Heart right ventricle (tissue), 16 donors: ENCODE data around the gene TDRD3. TPM values are rescaled to one million over a fixed set of nuclear protein-coding genes. Genes with fewer than 3 reads are reported as not detected.

ENCODE experiments used
- ATAC-seq, 8 donors: fragments of 200-7000 bp; cut with Tn5 transposase; one replicate each; pipeline ENCODE4 v1.9.1; 2020; ENCODE audit warnings: mild to moderate bottlenecking in 8 of 8, moderate library complexity in 8 of 8, moderate number of reproducible peaks in 1 of 8
- DNase-seq, 2 donors: peaks; one replicate each; pipeline ENCODE4 v3.0.0-alpha.2; 2020
- H3K27ac ChIP-seq, 10 donors: fragments of 200-600 bp; sonication (generic) in 2 of 10; one replicate each; pipeline versions ENCODE4 v1.5.0 to v1.8.0; 2020 to 2022; ENCODE audit warnings: mild to moderate bottlenecking in 3 of 10
- H3K27me3 ChIP-seq, 7 donors: fragments of 200-600 bp; one replicate each; pipeline ENCODE4 v1.8.0; 2021 to 2022; ENCODE audit warnings: mild to moderate bottlenecking in 2 of 7
- H3K36me3 ChIP-seq, 9 donors: fragments of 200-600 bp; sonication (generic) in 1 of 9; one replicate each; pipeline versions ENCODE4 v1.5.0 to v1.8.0; 2020 to 2022; ENCODE audit warnings: mild to moderate bottlenecking in 2 of 9
- H3K4me1 ChIP-seq, 9 donors: fragments of 200-600 bp; sonication (generic) in 1 of 9; one replicate each; pipeline versions ENCODE4 v1.5.0 to v1.8.0; 2020 to 2022; ENCODE audit warnings: mild to moderate bottlenecking in 4 of 9
- H3K4me3 ChIP-seq, 10 donors: fragments of 200-600 bp; sonication (generic) in 2 of 10; one replicate each; pipeline versions ENCODE4 v1.5.0 to v1.8.0; 2020 to 2022; ENCODE audit warnings: mild to moderate bottlenecking in 7 of 10, moderate library complexity in 2 of 10
- H3K9me3 ChIP-seq, 11 donors: fragments of 200-600 bp in 10 of 11; sonication (generic) in 2 of 11; one replicate each; pipeline versions ENCODE4 v1.5.0 to v1.8.0; 2013 to 2022; ENCODE audit warnings: mild to moderate bottlenecking in 2 of 11, control low read depth in 1 of 11, moderate library complexity in 1 of 11
- WGBS, 2 donors: extraction: QIAGEN DNeasy Blood & Tissue Kit; methylation state at CpG; one replicate each; pipeline ENCODE4 v1.1.7; 2013; ENCODE audit warnings: inconsistent platforms in 1 of 2; 5-methylcytosine and 5-hydroxymethylcytosine counted together
- intact Hi-C, 10 donors: fragments of 100-400 bp; cut with DNase I; formaldehyde crosslinking; loops; one replicate each; pipeline versions ENCODE4 v1.11.1 to v1.14.2; 2022
- polyA plus RNA-seq, 2 donors: library from polyadenylated mRNA; stranded (reverse); fragments of 200-250 nt; gene quantifications; one replicate each; pipeline ENCODE4 v1.2.3, GENCODE V29; 2013
- total RNA-seq, 10 donors: library from RNA; stranded (reverse); fragmentation: NEBNext Ultra II Directional in 3 of 10; extraction: Animal tissue kit (Norgen Biotek cat#: 25700) in 3 of 10; gene quantifications; one replicate each; pipeline versions ENCODE4 v1.2.1 to v1.2.4, GENCODE V29; 2021 to 2023
- TF ChIP-seq, protein P1 (sequence below), 9 donors: fragments of 200-600 bp; sonication (generic) in 2 of 9; IDR thresholded peaks; one replicate each; pipeline versions ENCODE4 v1.5.0 to v1.8.0; 2021 to 2022; ENCODE audit warnings: antibody characterized with exemption in 9 of 9, mild to moderate bottlenecking in 5 of 9, moderate library complexity in 1 of 9
- donor health status: Arrhythmogenic right ventricular cardiomyopathy.
- donor health status: ischemic (EF 13 %, LVEDD 7.1; RV severe dilation, severe dysfunction).
- donor health status: healthy with polysubstance abuse.
- donor health status: DM: no; HTN: yes; CAD: no.
- donor health status: DM: no; HTN: no; CAD: no.
- donor health status: ischemic (EF 25% LVEDD 6.9; RV normal size, moderate dysfunction).
- donor health status: ischemic (EF 25% LVEDD 5.7; RV mildly dilated, moderate dysfunction).
- donor health status: healthy.
- donor health status: DM: yes; HTN: yes; CAD: no.
- donor health status: Ischemic cardiomyopathy.
- donor health status: ischemic (EF 35%, LVEDD 5.7; RV mildly dilated, moderate dysfunction).
- donor health status: nonischemic (EF 11% LVEDD 7.7; RV severe dilation, severe dysfunction).
- donor health status: DM: yes; HTN: yes; CAD: no.
- donor health status: PGD.
- donor health status: ischemic (EF 29% LVEDD 5.4; RV normal size, mild dysfunction).
- donor health status: nonischemic (EF 23%, LVEDD 6.1; RV moderate dilation, normal function).

TDRD3 gene
- total and polyA plus RNA-seq, 12 donors: 9.8 to 60.7 (median 47.2) TPM

DNA sequence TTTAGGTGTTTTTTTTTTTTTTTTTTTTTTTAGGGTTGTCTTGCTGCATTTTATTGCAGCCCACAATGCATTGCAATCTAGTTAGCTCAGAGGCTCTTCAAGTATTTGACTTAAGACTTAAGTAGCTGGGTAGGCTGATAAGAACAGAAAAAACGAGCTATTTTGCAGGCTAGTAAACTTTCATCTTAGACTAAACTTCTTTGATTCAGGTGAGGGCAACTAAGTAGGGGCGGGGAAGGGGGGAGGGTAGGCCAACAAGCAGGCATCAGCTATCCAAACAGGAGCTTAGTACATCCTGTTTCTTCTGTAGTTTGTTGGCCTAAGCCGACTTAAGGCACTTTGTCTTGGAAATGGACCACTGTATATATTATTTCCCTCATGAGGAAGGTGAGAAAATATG, 4.9 kb upstream of the TDRD3 start:
- TF ChIP-seq, protein P1, sequence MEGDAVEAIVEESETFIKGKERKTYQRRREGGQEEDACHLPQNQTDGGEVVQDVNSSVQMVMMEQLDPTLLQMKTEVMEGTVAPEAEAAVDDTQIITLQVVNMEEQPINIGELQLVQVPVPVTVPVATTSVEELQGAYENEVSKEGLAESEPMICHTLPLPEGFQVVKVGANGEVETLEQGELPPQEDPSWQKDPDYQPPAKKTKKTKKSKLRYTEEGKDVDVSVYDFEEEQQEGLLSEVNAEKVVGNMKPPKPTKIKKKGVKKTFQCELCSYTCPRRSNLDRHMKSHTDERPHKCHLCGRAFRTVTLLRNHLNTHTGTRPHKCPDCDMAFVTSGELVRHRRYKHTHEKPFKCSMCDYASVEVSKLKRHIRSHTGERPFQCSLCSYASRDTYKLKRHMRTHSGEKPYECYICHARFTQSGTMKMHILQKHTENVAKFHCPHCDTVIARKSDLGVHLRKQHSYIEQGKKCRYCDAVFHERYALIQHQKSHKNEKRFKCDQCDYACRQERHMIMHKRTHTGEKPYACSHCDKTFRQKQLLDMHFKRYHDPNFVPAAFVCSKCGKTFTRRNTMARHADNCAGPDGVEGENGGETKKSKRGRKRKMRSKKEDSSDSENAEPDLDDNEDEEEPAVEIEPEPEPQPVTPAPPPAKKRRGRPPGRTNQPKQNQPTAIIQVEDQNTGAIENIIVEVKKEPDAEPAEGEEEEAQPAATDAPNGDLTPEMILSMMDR (IDR thresholded peaks at IDR 0.05): no peak
- 54 to 65% methylated on average over 3 of the region's 3 CpGs for WGBS, 2 donors

DNA sequence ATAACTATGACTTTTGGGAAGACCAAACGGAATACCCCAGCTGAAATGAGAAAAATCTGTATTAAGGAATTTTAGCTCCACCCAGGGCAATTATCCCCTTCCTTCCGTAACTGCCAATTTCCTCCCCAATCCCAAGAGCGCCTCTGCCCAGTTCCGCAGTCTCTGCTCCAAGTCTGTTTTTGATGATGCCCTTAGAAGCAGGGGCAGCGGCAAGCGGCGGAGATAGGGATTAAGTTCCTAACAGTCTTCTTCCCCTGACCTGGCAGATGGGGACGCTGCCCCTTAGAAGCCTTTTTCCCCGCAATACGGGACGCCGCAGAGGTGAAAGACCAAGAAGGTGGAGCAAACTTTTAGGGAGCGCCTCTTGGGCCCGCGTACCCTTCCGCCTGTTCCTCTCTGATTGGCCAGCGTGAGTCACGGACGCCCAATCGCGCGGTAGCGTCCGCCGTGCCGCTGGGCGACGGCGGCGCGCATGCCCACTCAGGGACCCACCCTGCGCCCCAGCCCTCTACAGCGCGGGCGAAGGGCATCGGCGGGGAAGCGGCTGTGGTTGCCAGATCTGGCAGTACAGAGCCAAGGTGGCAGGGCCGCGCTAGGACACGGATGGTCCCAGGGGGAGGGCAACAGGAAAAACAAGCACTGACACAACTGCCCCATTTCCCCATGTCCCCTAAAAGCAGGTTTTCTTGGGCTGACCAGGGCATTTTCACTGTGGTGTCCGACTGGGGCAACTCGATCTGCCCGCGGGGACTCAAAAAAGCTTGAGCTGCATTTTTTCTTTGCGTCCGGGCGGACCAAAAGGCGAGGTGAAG, 843 bp upstream of the TDRD3 start:
- Histone ChIP-seq H3K4me3 (peak overlapping the region; percentile 42 to 78 (median 76)), H3K27ac (peak overlapping the region; percentile 88 to 99 (median 98)), H3K27me3 (no peaks in the 10 kb centered on the region), H3K9me3 (no peaks in the 10 kb centered on the region), H3K4me1 (peaks cover 2 to 33% (median 22%) of the 10 kb centered on the region in 9 donors), H3K36me3 (no peaks in the 10 kb centered on the region)
- TF ChIP-seq, protein P1 (IDR thresholded peaks at IDR 0.05): peak in 1 of 9 donors; percentile 5
- 0% methylated on average over 49 of the region's 49 CpGs for WGBS, 2 donors
- peak; percentile 94 to 99 (median 97) for ATAC-seq
- DNase-seq: peak; percentile 91 to 92
- intact Hi-C loops: loop anchor here in 5 of 10 donors (5.0 to 10.0 kb wide), 3 partner anchors 231 to 1051 kb away; partner anchors contain the start of gene DIAPH3 (in 4 of the 5)

More for the DNA sequence above, 4.9 kb upstream of the TDRD3 start:
- ATAC-seq: no peak
- intact Hi-C loops: loop anchor here in 3 of 10 donors (10.0 kb wide), 2 partner anchors 227 to 1047 kb away; partner anchors contain the start of gene DIAPH3 (in 2 of the 3)
- Histone ChIP-seq H3K36me3 (no peaks in the 10 kb centered on the region), H3K4me3 (no peak overlapping the region), H3K27me3 (peaks cover 0 to under 1% (median 0%) of the 10 kb centered on the region in 7 donors), H3K9me3 (no peaks in the 10 kb centered on the region), H3K27ac (no peak overlapping the region), H3K4me1 (peaks cover 0 to 7% (median 5%) of the 10 kb centered on the region in 9 donors)
- DNase-seq: no peak

DNA sequence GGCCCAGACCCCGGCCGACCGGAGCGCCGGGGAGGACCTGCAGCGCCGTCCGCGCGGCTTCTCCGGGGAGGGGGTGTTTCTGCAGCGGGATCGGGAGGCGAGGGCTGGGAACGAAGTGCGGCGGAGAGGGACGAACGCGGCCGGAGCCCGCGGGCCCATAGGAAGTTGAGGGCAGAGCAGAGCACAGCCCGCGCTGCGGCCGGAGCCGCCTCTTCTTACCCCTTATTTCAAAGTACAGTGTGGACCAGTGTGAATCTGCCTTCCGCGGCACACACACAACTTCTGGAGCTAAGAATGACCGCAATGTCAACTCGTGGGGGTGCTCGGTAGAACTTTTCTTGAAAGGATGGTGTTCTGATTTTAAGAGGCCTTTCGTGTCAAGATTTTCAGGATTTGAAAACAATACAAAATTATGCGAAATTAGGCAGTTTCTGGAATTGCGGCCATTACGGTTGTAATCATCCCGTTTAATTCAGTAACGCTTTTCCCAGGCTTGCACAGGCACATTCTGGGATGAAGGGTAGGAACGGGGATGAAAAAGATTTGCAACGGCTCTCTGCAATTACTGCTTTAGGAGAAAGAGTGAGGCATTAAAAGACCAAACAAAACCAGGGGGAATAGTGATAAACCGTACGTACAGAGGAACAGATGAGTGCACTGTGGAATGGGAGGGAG, 821 bp downstream of the TDRD3 start:
- Histone ChIP-seq H3K36me3 (no peaks in the 10 kb centered on the region), H3K4me3 (peak overlapping the region; percentile 42 to 78 (median 76)), H3K27ac (peak overlapping the region; percentile 88 to 99 (median 98)), H3K27me3 (no peaks in the 10 kb centered on the region), H3K9me3 (no peaks in the 10 kb centered on the region), H3K4me1 (peaks cover 2 to 43% (median 25%) of the 10 kb centered on the region in 9 donors)
- ATAC-seq (peak in 6 of 8 donors; percentile 4 to 32 (median 8)), DNase-seq (peak; percentile 55 to 74)
- TF ChIP-seq, protein P1 (IDR thresholded peaks at IDR 0.05): no peak
- WGBS, 2 donors: 0% methylated on average over 43 of the region's 43 CpGs
- intact Hi-C loops: loop anchor here in 5 of 10 donors (5.0 to 10.0 kb wide), 3 partner anchors 233 to 1053 kb away; partner anchors contain the start of gene DIAPH3 (in 4 of the 5)

DNA sequence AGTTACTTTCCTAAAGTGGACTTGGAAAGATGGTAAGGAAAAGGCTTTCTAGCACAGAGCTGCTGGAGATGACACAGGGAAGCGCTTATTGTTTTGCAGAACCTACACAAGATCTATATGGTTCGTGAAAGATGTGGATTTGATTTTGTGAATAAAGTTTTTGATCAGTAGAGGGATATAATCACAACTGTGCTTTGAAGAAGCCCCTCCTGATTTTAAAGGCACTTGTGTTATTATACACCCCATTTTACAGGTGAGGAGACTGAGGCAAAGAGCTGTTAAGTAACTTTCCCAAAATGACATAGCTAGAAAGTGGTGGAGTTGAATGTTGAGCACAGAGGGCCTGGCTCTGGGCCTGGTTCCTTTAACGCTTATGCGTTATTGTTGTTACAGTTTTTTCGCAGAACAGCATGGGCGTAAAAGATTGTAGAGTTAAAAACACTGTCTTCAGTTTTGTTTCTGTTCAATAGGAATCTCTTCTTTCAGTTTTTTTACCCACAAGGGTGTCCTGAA, 1.4 kb downstream of the TDRD3 start:
- TF ChIP-seq, protein P1 (IDR thresholded peaks at IDR 0.05): no peak
- ATAC-seq: no peak
- DNase-seq: no peak
- Histone ChIP-seq H3K9me3 (no peaks in the 10 kb centered on the region), H3K27ac (peak overlapping the region in 9 of 10 donors; percentile 88 to 99 (median 98)), H3K36me3 (no peaks in the 10 kb centered on the region), H3K27me3 (no peaks in the 10 kb centered on the region), H3K4me1 (peaks cover 2 to 45% (median 25%) of the 10 kb centered on the region in 9 donors), H3K4me3 (peak overlapping the region; percentile 42 to 78 (median 76))
- intact Hi-C loops: loop anchor here in 5 of 10 donors (5.0 to 10.0 kb wide), 3 partner anchors 234 to 1054 kb away; partner anchors contain the start of gene DIAPH3 (in 4 of the 5)
- 48 to 50% methylated on average over 6 of the region's 6 CpGs for WGBS, 2 donors
